ENCODE measurements around the gene UNK.

DNA sequence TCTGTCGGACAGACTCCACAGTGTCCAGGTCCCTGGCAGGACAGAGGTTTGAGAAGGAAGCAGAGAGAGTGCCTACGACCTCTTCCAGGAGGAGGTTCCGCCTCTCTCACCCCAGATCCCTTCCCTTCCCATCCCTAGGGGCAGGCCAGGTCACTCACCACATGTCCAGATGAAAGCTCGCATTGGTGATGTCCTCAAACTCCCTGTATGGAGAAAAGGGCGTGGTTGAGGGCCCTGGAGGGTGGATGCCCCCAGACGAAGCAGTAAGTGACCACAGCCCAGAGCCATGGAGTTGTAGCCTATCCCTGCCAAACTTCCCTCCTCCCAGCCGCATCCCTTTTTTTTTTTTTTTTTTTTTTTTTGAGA is 56.2 kb downstream of the UNK start:
- TF ChIP-seq POLR2A (IDR thresholded peaks at IDR 0.05) (no peak), EP300 (IDR thresholded peaks at IDR 0.05) (no peak)
- TF ChIP-seq, protein P1, sequence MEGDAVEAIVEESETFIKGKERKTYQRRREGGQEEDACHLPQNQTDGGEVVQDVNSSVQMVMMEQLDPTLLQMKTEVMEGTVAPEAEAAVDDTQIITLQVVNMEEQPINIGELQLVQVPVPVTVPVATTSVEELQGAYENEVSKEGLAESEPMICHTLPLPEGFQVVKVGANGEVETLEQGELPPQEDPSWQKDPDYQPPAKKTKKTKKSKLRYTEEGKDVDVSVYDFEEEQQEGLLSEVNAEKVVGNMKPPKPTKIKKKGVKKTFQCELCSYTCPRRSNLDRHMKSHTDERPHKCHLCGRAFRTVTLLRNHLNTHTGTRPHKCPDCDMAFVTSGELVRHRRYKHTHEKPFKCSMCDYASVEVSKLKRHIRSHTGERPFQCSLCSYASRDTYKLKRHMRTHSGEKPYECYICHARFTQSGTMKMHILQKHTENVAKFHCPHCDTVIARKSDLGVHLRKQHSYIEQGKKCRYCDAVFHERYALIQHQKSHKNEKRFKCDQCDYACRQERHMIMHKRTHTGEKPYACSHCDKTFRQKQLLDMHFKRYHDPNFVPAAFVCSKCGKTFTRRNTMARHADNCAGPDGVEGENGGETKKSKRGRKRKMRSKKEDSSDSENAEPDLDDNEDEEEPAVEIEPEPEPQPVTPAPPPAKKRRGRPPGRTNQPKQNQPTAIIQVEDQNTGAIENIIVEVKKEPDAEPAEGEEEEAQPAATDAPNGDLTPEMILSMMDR (IDR thresholded peaks at IDR 0.05): no peak

Measured in tibial nerve (tissue), 4 donors.